ENCODE measurements around the gene ATP7A.
A peak's percentile ranks its signal among the peaks of the same experiment; 100 is the strongest.
"Not testable (repeated sequence)": the region's sequence is repeated elsewhere in the genome, so short reads cannot be mapped to it uniquely, and the experiment has no call there.

ATP7A gene

DNA sequence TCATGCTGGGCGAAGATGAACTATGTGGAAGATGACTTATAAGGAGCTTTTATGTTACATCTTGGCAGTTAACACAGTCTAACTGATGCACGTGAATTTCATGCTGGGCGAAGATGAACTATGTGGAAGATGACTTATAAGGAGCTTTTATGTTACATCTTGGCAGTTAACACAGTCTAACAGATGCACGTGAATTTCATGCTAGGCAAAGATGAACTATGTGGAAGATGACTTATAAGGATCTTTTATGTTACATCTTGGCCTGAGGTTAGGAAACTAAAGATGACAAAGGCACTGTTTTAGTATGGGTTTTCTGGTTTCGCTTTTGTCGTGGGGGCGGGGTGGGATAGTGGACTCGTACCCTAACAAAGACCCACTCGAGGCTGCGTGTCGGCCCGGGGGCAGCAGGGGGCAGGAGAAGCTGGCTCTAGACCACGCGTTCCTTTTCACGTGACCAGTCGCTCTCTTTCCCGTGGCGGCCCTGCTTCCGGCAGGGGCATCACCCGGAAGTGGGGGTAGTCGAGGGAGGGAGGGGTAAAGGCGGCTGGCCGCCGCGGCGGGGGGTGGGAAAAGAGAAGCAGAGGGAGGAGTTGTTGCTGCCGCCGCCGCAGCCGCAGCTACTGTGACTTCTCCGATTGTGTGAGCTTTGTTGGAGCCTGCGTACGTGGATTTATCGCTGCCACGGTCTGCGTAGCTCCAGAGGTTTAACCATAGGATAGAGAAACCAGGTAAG, at the start of gene ATP7A:
TSS of gene ATP7A (plus strand) at position 586 of the 733 bp plus-strand sequence. CDS start 60,949 bp downstream, outside the sequence.
- peak; percentile 85 for DNase-seq (ENCODE audit: low spot score)

DNA sequence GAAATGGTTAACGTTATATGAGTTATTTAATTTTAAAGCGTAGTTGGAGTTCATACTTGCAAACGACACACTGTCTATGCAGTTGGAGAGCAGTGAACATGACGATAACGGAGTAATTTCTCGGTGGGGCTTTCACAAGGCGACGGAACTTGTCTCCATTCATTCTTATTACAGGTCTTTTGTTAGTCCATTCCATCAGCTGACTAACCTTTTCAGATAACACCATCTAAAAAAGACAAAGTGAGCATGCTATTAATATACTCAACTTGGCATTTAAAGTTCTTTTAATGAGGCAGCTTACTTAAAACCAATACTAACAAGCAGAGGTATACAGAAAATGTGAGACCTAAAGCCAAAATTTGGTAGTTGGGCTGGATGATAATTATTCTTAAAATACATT, 35.1 kb upstream of the ATP7A start:
- no peak for DNase-seq (ENCODE audit: low spot score)

DNA sequence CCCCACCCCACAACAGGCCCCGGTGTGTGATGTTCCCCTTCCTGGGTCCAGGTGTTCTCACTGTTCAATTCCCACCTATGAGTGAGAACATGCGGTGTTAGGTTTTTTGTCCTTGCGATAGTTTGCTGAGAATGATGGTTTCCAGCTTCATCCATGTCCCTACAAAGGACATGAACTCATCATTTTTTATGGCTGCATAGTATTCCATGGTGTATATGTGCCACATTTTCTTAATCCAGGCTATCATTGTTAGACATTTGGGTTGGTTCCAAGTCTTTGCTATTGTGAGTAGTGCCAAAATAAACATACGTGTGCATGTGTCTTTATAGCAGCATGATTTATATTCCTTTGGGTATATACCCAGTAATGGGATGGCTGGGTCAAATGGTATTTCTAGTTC, 29.1 kb upstream of the ATP7A start:
- not testable (repeated sequence) for DNase-seq (ENCODE audit: low spot score)

GRCh38 chrX:77892887-77893286, 17.6 kb upstream of the ATP7A start:
- DNase-seq (ENCODE audit: low spot score): no peak

GRCh38 chrX:77893713-77894112, 16.8 kb upstream of the ATP7A start:
- DNase-seq (ENCODE audit: low spot score): no peak

DNA sequence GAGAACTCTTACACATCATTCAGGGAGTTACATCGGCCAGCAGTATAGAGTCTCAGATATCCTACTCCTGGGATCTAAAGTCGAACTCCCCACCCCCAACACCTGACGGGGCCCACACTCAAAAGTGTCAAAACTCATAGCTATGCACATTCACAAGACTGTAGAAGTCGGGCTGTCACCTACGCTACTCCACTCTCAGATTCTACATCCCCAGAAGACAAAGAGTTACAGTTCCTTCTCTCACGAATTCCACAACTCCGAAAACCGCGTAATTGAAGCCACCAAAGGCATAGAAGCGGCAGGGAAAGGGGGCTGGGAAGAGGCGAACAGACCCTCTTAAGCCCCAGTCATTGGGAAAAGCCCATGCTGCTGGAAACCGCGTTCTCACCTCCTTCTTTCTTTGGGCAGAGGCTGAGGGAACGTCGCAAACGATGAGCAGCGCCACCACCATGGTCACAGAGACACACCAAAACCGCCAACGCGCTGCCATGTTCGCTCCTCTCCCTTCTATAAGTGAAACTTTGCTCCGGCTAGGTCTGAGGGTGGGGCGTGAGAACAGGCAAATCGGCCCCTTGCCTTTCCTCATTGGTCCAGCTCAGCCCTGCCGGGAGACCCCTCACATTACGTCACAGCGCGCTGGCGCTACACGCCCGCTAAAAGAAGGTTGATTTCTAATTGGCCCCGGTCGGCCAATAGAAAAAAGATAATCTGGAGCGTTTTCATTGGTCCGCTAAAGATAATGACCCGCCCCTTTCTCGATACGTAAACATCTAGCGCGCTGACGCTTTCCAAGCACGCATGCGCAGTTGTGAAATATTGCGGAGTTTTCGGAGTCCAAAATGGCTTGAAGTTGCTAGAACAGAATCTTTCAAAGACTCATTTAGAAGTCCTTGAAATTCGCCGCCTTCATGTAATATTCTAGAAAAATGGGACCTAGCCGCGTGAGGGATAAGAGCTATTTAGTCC, 15.3 kb upstream of the ATP7A start, which contains the start of gene MAGT1:
TSS of gene MAGT1 (minus strand) at position 515 of the 966 bp plus-strand sequence. CDS start at position 490, 25 bp downstream.
- DNase-seq (ENCODE audit: low spot score): peak; percentile 76

DNA sequence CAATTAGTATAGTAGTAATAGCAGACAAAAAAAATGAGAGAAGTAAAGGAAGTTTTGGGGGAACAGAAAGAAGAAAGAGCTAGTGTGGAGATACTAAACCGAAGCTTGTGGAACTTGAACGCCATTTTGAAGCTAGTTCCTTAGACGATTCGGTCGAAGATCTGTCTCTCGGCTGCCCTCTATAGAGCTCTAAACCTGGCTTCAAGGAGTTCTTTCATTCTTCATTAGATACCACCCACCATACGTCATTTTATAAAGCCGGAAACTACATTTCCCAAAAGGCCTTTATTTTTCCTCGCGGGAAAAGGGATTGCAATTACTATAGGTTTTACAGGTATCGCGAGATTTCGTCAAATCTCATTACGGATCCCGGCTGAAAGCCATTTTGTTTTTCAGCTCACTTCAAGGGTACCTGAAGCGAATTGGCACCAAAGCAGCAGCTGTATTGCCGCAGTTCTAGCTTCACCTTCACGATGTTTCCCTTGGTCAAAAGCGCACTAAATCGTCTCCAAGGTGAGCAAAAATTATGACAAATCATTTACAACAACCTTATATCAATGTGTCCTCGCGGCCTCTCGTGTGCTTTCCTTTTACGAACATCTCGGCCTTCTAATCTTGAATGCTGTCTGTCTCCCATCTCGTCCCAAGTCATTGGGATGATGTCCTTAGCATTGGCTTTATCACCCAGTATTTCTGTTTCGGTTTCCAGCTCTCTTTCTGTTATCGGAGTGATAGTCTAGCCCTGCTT, 11.2 kb upstream of the ATP7A start, which contains the start of gene COX7B:
TSS of gene COX7B (plus strand) at position 388 of the 748 bp plus-strand sequence. CDS start at position 474, 86 bp downstream.
- DNase-seq (ENCODE audit: low spot score): peak; percentile 41

DNA sequence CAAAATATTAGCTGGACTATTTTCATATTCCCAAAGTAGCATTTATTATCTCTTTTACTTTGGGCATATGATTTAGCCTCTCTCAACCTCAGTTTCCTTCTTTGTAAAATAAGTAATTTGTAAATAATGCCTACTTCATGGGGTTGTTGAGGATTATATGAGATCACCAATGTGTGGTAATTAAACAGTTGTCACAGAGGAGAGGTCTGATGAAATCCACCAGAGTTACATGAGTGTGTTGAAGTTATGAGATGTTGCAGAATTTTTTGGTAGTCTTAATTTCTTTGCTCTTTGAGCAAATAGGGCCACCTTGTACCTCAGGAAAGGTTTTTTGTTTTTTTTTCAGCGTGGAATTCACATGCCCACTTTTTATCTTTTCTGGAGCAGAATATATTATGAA, 9.8 kb upstream of the ATP7A start:
- DNase-seq (ENCODE audit: low spot score): no peak

DNA sequence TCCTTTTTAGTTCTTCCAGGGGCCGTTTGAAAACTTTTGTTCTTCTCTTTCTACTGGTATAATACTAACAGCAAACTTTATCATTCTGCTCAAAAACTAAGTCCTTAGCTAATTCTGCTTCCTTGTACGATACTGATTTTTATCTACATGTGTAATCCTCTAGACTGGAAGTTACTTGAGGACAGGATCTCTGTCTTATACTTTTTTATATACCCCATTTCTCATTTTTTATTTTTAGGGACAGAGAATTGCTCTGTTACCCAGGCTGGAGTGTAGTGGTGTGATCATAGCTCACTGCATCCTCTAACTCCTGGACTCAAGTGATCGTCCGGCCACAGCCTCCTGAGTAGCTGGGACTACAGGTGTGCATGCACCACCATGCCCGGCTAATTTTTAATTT, 9.0 kb upstream of the ATP7A start:
- DNase-seq (ENCODE audit: low spot score): no peak

DNA sequence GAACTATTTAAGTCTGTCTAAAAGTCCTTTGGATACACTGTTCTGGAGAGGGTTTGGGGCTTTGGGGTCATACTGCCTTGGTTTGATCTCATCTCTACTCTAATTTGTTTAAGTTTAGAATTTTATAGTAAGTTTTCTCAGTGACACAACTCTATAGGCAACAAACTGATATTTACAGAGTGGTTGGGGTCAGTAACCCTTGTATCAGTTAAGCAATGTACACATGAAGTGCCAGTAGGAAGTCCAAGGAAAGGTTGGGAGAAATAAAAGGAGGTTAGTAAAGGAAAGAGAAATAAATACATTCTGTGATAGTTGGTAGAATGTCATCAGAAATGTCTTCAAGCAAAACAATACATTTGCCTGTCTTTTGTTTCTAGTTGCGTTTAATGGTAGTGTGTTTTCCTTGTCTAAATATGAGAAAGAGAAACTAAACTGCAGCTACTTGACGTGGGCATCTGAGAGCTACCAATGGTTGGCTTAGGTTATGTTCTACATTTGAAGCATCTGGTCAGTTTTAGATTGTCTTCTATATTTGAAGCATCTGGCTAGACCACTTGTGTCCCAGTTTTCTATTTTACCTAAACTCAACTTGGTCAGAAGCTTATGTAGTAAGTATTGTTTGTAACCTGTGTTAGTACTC, 6.9 kb downstream of the ATP7A start:
- no peak for DNase-seq (ENCODE audit: low spot score)

- no peak for DNase-seq (ENCODE audit: low spot score)
Measured at GRCh38 chrX:77918568-77918967, 8.1 kb downstream of the ATP7A start.

DNA sequence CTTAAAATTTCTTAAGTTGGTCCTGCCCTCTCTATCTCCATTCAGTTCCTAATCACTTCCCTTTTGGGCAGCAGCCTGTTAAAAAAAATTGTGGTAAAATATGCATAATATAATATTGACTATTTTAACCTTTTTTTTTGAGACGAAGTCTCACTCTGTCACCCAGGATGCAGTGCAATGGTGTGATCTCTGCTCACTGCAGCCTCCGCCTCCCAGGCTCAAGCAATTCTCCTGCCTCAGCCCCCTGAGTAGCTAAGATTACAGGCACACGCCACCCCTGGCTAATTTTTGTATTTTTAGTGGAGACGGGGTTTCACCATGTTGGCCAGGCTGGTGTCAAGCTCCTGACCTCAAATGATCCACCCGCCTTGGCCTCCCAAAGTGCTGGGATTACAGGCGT, 8.9 kb downstream of the ATP7A start:
- not testable (repeated sequence) for DNase-seq (ENCODE audit: low spot score)

DNA sequence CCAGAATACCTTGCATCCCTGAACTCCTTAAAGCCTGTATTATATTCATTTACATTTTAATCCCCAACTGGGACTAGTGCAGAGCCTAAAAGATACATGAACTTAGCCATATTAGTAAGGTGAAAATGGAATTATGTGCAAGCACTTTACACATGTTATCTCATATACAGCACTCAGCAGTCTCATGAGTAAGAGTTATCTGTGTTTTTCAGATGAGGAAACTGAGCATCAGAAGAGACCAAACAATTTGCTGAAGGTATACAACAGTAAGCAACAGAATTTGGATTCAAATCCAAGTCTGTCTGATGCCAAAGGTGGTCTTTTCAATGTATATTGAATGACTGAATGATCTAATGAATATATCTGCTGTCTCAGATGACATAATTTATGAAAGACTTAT, 12.3 kb downstream of the ATP7A start:
- DNase-seq (ENCODE audit: low spot score): no peak

DNA sequence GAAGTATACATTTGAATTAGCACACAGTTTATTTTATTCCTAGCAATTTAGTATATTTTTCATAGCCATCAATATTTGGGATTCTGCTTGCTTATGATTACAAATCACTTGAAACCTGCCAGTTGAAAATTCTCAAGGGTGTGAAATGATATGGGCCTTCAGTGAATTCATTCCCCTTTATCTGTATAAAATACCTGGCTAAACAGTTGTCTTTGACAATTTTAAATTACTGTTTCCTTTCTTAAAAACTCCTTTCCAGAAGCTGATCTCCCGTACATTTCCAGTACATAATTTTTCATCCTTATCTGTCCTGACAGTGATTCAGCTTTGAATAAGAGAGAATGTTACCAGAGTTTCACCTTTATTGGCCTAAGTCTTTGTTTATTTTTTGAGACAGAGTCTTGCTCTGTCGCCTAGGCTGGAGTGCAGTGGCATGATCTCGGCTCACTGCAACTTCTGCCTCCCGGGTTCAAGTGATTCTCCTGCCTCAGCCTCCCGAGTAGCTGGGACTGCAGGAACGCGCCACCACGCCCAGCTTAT, 13.9 kb downstream of the ATP7A start:
- DNase-seq (ENCODE audit: low spot score): no peak

DNA sequence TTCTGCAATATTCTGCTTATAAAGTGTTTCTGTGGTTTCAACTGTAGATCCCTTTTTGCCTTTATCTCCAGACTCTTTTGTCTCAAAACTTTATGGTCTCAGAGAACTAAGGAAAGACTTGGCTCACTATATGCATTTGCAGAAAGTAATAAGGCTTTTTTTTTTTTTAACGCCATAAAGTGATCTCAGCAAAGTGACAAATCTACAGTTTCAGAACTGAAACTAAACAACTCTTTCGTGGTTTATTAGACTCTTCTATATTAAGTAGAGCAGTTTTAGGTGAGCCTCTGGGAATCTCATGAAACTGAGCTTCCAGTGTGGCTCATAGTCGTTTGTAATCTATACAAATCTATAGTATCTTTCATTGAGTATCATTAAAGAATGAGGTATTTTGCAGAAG, 15.3 kb downstream of the ATP7A start:
- DNase-seq (ENCODE audit: low spot score): no peak

GRCh38 chrX:77930581-77930980, 20.1 kb downstream of the ATP7A start:
- no peak for DNase-seq (ENCODE audit: low spot score)

- DNase-seq (ENCODE audit: low spot score): no peak
Measured at GRCh38 chrX:77935886-77936285, 25.4 kb downstream of the ATP7A start.

GRCh38 chrX:77936299-77936698, 25.8 kb downstream of the ATP7A start:
- no peak for DNase-seq (ENCODE audit: low spot score)

DNA sequence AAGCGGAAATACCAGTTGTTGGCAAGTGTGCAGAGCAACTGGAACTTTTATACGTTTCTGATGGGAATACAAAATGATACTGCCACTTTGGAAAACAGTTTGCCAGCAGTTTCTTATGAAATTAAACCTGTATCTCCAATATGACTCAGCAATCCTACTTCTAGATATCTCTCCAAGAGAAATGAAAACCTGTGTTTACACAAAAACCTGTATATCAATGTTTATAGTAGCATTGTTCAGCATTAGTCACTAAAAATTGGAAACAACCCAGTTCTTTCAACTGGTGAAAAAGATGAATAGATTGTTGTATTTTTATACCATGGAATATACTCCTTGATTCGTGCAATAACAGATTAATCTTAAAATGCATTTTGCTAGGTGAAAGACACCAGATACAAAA, 26.8 kb downstream of the ATP7A start:
- no peak for DNase-seq (ENCODE audit: low spot score)

DNA sequence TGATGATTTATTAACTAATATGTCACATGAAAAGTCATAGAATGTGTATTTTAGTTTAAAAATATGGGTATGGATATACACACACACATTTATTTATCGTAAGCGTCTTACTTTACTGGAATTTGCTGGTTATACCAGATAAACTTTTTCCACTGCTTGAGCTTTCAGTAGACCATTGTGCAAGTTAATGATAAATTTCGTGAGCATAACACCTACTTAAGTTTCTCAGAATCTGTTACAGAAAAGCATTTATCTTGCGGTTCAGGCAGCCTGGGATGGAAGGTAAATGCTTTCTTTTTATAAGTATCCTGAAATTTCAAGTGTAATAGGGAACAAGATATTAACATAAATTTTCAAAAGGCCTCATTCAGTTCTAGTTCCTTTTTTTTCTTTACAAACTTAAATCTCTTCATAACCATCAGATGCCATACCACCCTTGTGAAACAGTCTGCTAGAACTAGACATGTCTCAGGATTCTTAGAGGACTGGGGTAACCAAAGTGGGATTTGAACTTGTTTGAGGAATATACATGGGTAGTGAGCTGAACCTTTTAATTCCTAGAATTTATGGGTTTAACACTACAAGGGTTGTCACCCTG, 27.7 kb downstream of the ATP7A start:
- no peak for DNase-seq (ENCODE audit: low spot score)

DNA sequence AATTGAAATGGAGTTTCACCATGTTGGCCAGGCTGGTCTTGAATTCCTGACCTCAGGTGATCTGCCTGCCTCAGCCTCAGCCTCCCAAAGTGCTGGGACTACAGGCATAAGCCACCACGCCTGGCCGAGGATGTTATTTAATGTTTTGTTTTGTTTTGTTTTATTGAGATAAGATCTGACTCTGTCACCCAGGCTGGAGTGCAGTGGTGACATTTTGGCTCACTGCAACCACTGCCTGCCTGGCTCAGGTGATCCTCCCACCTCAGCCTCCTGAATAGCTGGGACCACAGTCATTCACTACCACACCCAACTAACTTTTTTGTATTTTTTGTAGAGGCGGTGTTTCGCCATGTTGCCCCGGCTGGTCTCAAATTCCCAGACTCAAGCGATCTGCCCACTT, 34.5 kb downstream of the ATP7A start:
- not testable (repeated sequence) for DNase-seq (ENCODE audit: low spot score)

Data from AG08396 (cell line).